ENCODE data around the gene OSBPL6.
A peak's percentile ranks its signal among the peaks of the same experiment; 100 is the strongest.
"Not testable (repeated sequence)": the region's sequence is repeated elsewhere in the genome, so short reads cannot be mapped to it uniquely, and the experiment has no call there.

The OSBPL6 gene

DNA sequence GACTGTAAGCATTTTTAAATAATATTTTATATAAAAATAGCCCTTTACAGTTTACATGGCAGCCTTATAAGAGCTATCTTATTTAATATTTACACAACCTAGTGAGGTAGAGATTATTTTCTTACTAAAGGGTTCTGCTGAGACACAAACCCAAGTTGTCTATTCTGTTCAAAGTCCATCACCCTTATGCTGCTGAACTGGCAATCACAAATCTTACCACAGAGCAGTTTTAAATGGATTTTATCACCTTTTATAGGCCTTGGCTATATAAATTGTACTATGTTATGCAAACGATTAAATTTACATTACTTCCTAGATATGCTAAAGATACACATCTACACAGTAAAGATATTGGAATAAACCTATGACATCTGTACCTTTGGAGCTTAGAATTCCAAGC, 41.3 kb upstream of the OSBPL6 start:
- H3K4me1 ChIP-seq (ENCODE audit: control insufficient read depth, insufficient read depth, low read length), result 0 out of 2 replicates have a peak, but pooled peaks cover 3% of the 10 kb centered on the region
- H3K27ac ChIP-seq (ENCODE audit: extremely low read depth, low read depth, low read length), result no peak overlapping the region
- H3K9me3 ChIP-seq (ENCODE audit: control insufficient read depth, insufficient read depth, low read depth, low read length), result no peaks in the 10 kb centered on the region
- POLR2A ChIA-PET, result no interaction called here
- H3K4me3 ChIP-seq (ENCODE audit: low read depth, low read length), result no peak overlapping the region
- CTCF ChIA-PET, result interaction anchor here (1.3 kb wide), 1 partner anchor 42 kb away, joined by 4 read pairs; no protein-coding TSS in a partner anchor
- no peaks in the 10 kb centered on the region for H3K36me3 ChIP-seq (ENCODE audit: control insufficient read depth in 2 of 2, insufficient read depth in 1 of 2, low read length in 2 of 2)
- TF ChIP-seq, protein P1, sequence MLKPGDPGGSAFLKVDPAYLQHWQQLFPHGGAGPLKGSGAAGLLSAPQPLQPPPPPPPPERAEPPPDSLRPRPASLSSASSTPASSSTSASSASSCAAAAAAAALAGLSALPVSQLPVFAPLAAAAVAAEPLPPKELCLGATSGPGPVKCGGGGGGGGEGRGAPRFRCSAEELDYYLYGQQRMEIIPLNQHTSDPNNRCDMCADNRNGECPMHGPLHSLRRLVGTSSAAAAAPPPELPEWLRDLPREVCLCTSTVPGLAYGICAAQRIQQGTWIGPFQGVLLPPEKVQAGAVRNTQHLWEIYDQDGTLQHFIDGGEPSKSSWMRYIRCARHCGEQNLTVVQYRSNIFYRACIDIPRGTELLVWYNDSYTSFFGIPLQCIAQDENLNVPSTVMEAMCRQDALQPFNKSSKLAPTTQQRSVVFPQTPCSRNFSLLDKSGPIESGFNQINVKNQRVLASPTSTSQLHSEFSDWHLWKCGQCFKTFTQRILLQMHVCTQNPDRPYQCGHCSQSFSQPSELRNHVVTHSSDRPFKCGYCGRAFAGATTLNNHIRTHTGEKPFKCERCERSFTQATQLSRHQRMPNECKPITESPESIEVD (tag by site-specific recombination; IDR thresholded peaks at IDR 0.05), result 0 out of 2 replicates have a peak, but pooled peaks have one; percentile 16
- TF ChIP-seq ZNF324 (tag by site-specific recombination; IDR thresholded peaks at IDR 0.05), result no peak

DNA sequence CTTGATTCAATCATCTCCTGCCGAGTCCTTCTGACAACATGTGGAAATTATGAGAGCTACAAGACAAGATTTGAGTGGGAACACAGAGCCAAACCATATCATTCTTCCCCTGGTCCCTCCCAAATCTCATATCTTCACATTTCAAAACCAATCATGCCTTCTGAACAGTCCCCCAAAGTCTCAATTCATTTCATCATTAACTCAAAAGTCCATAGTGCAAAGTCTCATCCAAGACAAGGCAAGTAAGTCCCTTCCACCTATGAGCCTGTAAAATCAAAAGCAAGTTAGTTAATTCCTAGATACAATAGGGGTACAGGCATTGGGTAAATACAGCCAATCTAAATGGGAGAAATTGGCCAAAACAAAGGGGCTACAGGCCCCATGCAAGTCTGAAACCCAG, 40.4 kb upstream of the OSBPL6 start:
- H3K4me1 ChIP-seq (ENCODE audit: control insufficient read depth, insufficient read depth, low read length); H3K27ac ChIP-seq (ENCODE audit: extremely low read depth, low read depth, low read length); H3K4me3 ChIP-seq (ENCODE audit: low read depth, low read length); H3K36me3 ChIP-seq (ENCODE audit: control insufficient read depth in 2 of 2, insufficient read depth in 1 of 2, low read length in 2 of 2); H3K9me3 ChIP-seq (ENCODE audit: control insufficient read depth, insufficient read depth, low read depth, low read length); POLR2A ChIA-PET: not testable (repeated sequence)
- CTCF ChIA-PET, result interaction anchor here (0.6 to 0.7 kb wide), 2 partner anchors 22 to 129 kb away, joined by 3 to 6 read pairs; no protein-coding TSS in a partner anchor

DNA sequence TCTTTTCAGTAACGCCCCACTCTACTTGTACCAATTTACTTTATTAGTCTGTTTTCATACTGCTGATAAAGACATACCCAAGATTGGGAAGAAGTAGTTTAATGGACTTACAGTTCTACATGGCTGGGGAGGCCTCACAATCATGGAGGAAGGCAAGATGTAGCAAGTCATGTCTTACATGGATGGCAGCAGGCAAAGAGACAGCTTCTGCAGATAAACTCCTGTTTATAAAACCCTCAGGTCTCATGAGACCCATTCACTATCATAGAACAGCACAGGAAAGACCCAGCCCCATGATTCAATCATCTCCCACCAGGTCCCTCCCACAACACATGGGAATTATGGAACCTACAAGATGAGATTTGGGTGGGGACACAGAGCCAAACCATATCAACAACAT, 38.8 kb upstream of the OSBPL6 start:
- no peaks in the 10 kb centered on the region for H3K9me3 ChIP-seq (ENCODE audit: control insufficient read depth, insufficient read depth, low read depth, low read length)
- no peak overlapping the region for H3K4me3 ChIP-seq (ENCODE audit: low read depth, low read length)
- ChIA-PET CTCF (no interaction called here), POLR2A (no interaction called here)
- no peaks in the 10 kb centered on the region for H3K36me3 ChIP-seq (ENCODE audit: control insufficient read depth in 2 of 2, insufficient read depth in 1 of 2, low read length in 2 of 2)
- no peak overlapping the region for H3K27ac ChIP-seq (ENCODE audit: extremely low read depth, low read depth, low read length)
- H3K4me1 ChIP-seq (ENCODE audit: control insufficient read depth, insufficient read depth, low read length), result 0 out of 2 replicates have a peak, but pooled peaks cover 3% of the 10 kb centered on the region
- TF ChIP-seq, protein P2, sequence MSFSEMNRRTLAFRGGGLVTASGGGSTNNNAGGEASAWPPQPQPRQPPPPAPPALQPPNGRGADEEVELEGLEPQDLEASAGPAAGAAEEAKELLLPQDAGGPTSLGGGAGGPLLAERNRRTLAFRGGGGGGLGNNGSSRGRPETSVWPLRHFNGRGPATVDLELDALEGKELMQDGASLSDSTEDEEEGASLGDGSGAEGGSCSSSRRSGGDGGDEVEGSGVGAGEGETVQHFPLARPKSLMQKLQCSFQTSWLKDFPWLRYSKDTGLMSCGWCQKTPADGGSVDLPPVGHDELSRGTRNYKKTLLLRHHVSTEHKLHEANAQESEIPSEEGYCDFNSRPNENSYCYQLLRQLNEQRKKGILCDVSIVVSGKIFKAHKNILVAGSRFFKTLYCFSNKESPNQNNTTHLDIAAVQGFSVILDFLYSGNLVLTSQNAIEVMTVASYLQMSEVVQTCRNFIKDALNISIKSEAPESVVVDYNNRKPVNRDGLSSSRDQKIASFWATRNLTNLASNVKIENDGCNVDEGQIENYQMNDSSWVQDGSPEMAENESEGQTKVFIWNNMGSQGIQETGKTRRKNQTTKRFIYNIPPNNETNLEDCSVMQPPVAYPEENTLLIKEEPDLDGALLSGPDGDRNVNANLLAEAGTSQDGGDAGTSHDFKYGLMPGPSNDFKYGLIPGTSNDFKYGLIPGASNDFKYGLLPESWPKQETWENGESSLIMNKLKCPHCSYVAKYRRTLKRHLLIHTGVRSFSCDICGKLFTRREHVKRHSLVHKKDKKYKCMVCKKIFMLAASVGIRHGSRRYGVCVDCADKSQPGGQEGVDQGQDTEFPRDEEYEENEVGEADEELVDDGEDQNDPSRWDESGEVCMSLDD (tag by site-specific recombination; IDR thresholded peaks at IDR 0.05), result no peak
- no peak for TF ChIP-seq ZNF623 (tag by site-specific recombination; IDR thresholded peaks at IDR 0.05)
- TF ChIP-seq SETDB1 (IDR thresholded peaks at IDR 0.05; ENCODE audit: insufficient read length, low read length), result peak; percentile 10

DNA sequence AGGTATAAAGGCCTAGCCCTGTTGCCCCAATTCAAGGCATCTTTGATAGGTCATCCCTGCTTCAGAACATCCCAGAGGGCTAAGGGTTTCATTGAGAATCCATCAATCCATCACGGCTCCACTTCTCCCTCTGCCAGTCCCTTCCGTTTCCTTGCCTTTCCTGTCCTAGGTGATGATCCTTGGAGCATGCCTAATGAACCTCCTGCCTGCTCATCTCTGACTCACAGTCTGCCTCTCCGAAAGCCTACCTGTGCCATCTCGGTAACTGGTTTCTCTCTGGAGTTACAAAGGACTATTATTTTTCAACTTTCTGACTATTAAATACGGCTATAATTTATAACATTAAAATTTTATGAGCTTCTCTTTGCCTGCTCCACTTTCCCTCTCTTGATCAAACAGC, 36.7 kb upstream of the OSBPL6 start:
- Histone ChIP-seq H3K27ac (ENCODE audit: extremely low read depth, low read depth, low read length) (no peak overlapping the region), H3K4me3 (ENCODE audit: low read depth, low read length) (no peak overlapping the region), H3K9me3 (ENCODE audit: control insufficient read depth, insufficient read depth, low read depth, low read length) (no peaks in the 10 kb centered on the region), H3K36me3 (ENCODE audit: control insufficient read depth in 2 of 2, insufficient read depth in 1 of 2, low read length in 2 of 2) (no peaks in the 10 kb centered on the region), H3K4me1 (ENCODE audit: control insufficient read depth, insufficient read depth, low read length) (0 out of 2 replicates have a peak, but pooled peaks cover 2% of the 10 kb centered on the region)
- TF ChIP-seq, protein P3, sequence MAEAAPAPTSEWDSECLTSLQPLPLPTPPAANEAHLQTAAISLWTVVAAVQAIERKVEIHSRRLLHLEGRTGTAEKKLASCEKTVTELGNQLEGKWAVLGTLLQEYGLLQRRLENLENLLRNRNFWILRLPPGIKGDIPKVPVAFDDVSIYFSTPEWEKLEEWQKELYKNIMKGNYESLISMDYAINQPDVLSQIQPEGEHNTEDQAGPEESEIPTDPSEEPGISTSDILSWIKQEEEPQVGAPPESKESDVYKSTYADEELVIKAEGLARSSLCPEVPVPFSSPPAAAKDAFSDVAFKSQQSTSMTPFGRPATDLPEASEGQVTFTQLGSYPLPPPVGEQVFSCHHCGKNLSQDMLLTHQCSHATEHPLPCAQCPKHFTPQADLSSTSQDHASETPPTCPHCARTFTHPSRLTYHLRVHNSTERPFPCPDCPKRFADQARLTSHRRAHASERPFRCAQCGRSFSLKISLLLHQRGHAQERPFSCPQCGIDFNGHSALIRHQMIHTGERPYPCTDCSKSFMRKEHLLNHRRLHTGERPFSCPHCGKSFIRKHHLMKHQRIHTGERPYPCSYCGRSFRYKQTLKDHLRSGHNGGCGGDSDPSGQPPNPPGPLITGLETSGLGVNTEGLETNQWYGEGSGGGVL (tag by site-specific recombination; IDR thresholded peaks at IDR 0.05), result no peak
- TF ChIP-seq ZNF768 (tag by site-specific recombination; IDR thresholded peaks at IDR 0.05), result no peak
- no peak for TF ChIP-seq ZNF121 (tag by site-specific recombination; IDR thresholded peaks at IDR 0.05)
- no peak for TF ChIP-seq ZNF2 (tag by site-specific recombination; IDR thresholded peaks at IDR 0.05)
- no peak for TF ChIP-seq ZFP69B (tag by site-specific recombination; IDR thresholded peaks at IDR 0.05)
- TF ChIP-seq, protein P4, sequence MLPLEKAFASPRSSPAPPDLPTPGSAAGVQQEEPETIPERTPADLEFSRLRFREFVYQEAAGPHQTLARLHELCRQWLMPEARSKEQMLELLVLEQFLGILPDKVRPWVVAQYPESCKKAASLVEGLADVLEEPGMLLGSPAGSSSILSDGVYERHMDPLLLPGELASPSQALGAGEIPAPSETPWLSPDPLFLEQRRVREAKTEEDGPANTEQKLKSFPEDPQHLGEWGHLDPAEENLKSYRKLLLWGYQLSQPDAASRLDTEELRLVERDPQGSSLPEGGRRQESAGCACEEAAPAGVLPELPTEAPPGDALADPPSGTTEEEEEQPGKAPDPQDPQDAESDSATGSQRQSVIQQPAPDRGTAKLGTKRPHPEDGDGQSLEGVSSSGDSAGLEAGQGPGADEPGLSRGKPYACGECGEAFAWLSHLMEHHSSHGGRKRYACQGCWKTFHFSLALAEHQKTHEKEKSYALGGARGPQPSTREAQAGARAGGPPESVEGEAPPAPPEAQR (tag by site-specific recombination; IDR thresholded peaks at IDR 0.05), result no peak
- TF ChIP-seq ZNF510 (tag by site-specific recombination; IDR thresholded peaks at IDR 0.05; ENCODE audit: insufficient replicate concordance), result no peak
- ChIA-PET POLR2A (interaction anchor here (0.7 kb wide), 1 partner anchor 1005 kb away, joined by 3 read pairs; no protein-coding TSS in a partner anchor), CTCF (no interaction called here)

Measured in HEK293 (cell line).